Ascending aorta (tissue), 2 donors: Measurements from ENCODE around the gene MCTP1. TPM values are rescaled to one million over a fixed set of nuclear protein-coding genes. Genes with fewer than 3 reads are reported as not detected.
"Not testable (repeated sequence)": the region's sequence is repeated elsewhere in the genome, so short reads cannot be mapped to it uniquely, and the experiment has no call there.

ENCODE experiments used
- DNase-seq, 2 donors: peaks; one replicate each; pipeline ENCODE4 v3.0.0-alpha.2; 2019; ENCODE audit warnings: low spot score in 2 of 2
- H3K27ac ChIP-seq, 2 donors: fragments of 200-600 bp; sonication (generic); one replicate each; pipeline ENCODE4 v1.5.1; 2016 to 2017; ENCODE audit warnings: mild to moderate bottlenecking in 1 of 2
- H3K27me3 ChIP-seq: fragments of 200-600 bp; sonication (generic); one replicate; pipeline ENCODE4 v1.5.1; 2017
- H3K36me3 ChIP-seq, 2 donors: fragments of 200-600 bp; sonication (generic); one replicate each; pipeline ENCODE4 v1.5.1; 2016
- H3K4me1 ChIP-seq, 2 donors: fragments of 200-600 bp; sonication (generic); one replicate each; pipeline ENCODE4 v1.5.1; 2016 to 2017; ENCODE audit warnings: mild to moderate bottlenecking in 1 of 2
- H3K4me3 ChIP-seq, 2 donors: fragments of 200-600 bp; sonication (generic); one replicate each; pipeline ENCODE4 v1.5.1; 2016 to 2017; ENCODE audit warnings: mild to moderate bottlenecking in 1 of 2
- H3K9me3 ChIP-seq, 2 donors: fragments of 200-600 bp; sonication (generic); one replicate each; pipeline ENCODE4 v1.5.1; 2016
- CTCF ChIP-seq, 3 experiments: fragments of 200-600 bp in 2 of 3; fragments of 450-650 bp in 1 of 3; sonication (generic) in 2 of 3; IDR thresholded peaks; one replicate each; pipeline ENCODE4 v1.5.1; 2016 to 2019; ENCODE audit warnings: antibody characterized with exemption in 3 of 3, mild to moderate bottlenecking in 1 of 3, moderate library complexity in 1 of 3
- intact Hi-C: fragments of 100-400 bp; cut with DNase I; formaldehyde crosslinking; loops from one replicate; pipeline ENCODE4 v1.15.1; 2023
- total RNA-seq: library from RNA; depleted of rRNA; stranded (reverse); fragments of >200 nt; gene quantifications from one replicate; pipeline ENCODE4 v1.1.0, GENCODE V29; 2016

MCTP1 gene
- total RNA-seq, 1 donor from 2014 or later = 112 TPM

- no peak for TF ChIP-seq CTCF (IDR thresholded peaks at IDR 0.05)
- Histone ChIP-seq H3K4me1 (no peaks in the 10 kb centered on the region), H3K9me3 (no peaks in the 10 kb centered on the region), H3K36me3 (no peaks in the 10 kb centered on the region), H3K27ac (no peak overlapping the region), H3K27me3 (no peaks in the 10 kb centered on the region), H3K4me3 (no peak overlapping the region)
- intact Hi-C loops = no loop called here
- DNase-seq = no peak
Measured at GRCh38 chr5:95216136-95216955, 68.5 kb downstream of the MCTP1 start.

DNA sequence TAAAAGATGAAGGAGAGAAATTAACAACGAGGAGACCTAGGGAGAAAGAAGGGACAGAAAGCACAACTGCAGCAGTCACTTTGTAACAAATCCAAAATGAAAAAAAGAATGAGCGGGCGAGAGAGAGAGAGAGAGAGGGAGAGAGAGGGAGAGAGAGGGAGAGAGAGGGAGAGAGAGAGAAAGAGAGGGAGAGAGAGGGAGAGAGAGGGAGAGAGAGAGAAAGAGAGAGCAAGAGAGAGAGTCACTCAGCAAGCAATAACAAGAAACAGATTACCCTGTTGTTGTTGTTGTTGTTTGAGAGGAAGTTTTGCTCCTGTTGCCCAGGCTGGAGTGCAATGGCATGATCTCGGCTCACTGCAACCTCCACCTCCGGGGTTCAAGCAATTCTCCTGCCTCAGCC lies 77.1 kb downstream of the MCTP1 start:
- H3K27ac ChIP-seq, intact Hi-C loops, H3K36me3 ChIP-seq: not testable (repeated sequence)

DNA sequence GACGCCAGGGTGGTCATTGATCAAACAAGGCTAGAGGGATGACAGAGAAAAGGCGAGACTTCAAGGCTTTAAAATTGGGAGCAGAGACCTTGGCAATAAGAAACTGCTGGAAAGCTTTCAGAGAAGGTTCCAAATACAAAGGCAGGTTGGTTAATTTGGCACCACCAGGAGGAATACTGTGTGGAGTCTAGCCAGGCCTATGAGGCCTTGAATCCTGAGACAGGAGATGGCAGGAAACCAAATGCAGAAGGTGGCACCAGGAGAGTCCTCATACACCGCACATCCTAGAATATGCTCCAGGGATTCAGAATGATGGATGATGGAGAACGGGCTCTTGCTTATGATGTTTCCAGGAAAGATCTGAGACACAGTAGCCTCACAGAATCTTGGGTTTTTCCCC lies 90.0 kb downstream of the MCTP1 start:
- intact Hi-C loops = no loop called here
- H3K36me3 ChIP-seq = no peaks in the 10 kb centered on the region
- no peak for TF ChIP-seq CTCF (IDR thresholded peaks at IDR 0.05)

More for the DNA sequence above, 77.1 kb downstream of the MCTP1 start:
- H3K4me1 ChIP-seq, H3K27me3 ChIP-seq, H3K9me3 ChIP-seq, DNase-seq, H3K4me3 ChIP-seq: not testable (repeated sequence)

GRCh38 chr5:95191330-95191729 lies 93.6 kb downstream of the MCTP1 start:
- no peak overlapping the region for H3K4me3 ChIP-seq
- H3K4me1 ChIP-seq = no peaks in the 10 kb centered on the region
- no peaks in the 10 kb centered on the region for H3K27me3 ChIP-seq
- H3K36me3 ChIP-seq = no peaks in the 10 kb centered on the region
- H3K9me3 ChIP-seq = no peaks in the 10 kb centered on the region
- no peak for DNase-seq
- intact Hi-C loops = no loop called here
- no peak overlapping the region for H3K27ac ChIP-seq
- TF ChIP-seq CTCF (IDR thresholded peaks at IDR 0.05) = no peak

More for the DNA sequence above, 90.0 kb downstream of the MCTP1 start:
- H3K4me1 ChIP-seq = no peaks in the 10 kb centered on the region
- DNase-seq = no peak
- no peak overlapping the region for H3K4me3 ChIP-seq
- H3K9me3 ChIP-seq = no peaks in the 10 kb centered on the region
- no peaks in the 10 kb centered on the region for H3K27me3 ChIP-seq
- no peak overlapping the region for H3K27ac ChIP-seq

- H3K27me3 ChIP-seq = no peaks in the 10 kb centered on the region
- H3K4me3 ChIP-seq = no peak overlapping the region
- no peaks in the 10 kb centered on the region for H3K4me1 ChIP-seq
- H3K36me3 ChIP-seq = no peaks in the 10 kb centered on the region
- intact Hi-C loops = no loop called here
- no peaks in the 10 kb centered on the region for H3K9me3 ChIP-seq
- DNase-seq = no peak
- no peak for TF ChIP-seq CTCF (IDR thresholded peaks at IDR 0.05)
- H3K27ac ChIP-seq = no peak overlapping the region
Measured at GRCh38 chr5:95184924-95185323, 100.0 kb downstream of the MCTP1 start.

DNA sequence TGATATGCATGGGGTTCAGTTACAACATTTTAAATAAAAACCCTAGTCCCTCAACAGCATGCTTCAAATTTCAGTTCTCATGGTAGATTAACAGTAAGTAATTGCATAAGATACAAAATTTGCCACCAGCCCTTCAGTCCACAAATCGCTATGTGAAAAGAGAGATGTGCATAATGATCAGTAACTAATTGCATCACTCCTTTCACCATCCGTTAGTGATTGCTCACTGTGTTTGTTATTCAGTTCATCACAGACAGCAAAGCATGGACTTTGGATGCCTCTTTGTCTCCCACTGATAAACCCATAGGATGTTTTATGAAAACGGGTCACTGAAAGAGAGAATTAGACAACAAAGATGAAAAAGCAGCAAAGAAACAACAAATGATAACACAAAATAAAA lies 103.2 kb downstream of the MCTP1 start:
- Histone ChIP-seq H3K27me3 (no peaks in the 10 kb centered on the region), H3K36me3 (no peaks in the 10 kb centered on the region), H3K27ac (no peak overlapping the region), H3K4me1 (no peaks in the 10 kb centered on the region), H3K4me3 (no peak overlapping the region), H3K9me3 (no peaks in the 10 kb centered on the region)
- TF ChIP-seq CTCF (IDR thresholded peaks at IDR 0.05) = no peak
- DNase-seq = no peak
- intact Hi-C loops = no loop called here
